Forelimb muscle (tissue), 1 donor: Measurements from ENCODE around the gene KRTAP10-12. TPM values are rescaled to one million over a fixed set of nuclear protein-coding genes. Genes with fewer than 3 reads are reported as not detected.
"Not testable (repeated sequence)": the region's sequence is repeated elsewhere in the genome, so short reads cannot be mapped to it uniquely, and the experiment has no call there.

Source experiments
- DNase-seq: peaks from one replicate; pipeline ENCODE4 v3.0.0-alpha.2; 2013; ENCODE audit warnings: low read depth
- polyA plus RNA-seq: library from polyadenylated mRNA; unstranded; fragments of 120-200 nt; gene quantifications from one replicate; pipeline ENCODE4 v1.2.1, GENCODE V29; 2013; ENCODE audit not compliant: insufficient read length

Gene KRTAP10-12
- polyA plus RNA-seq: not detected

- not testable (repeated sequence) for DNase-seq
These were observed at the start of gene KRTAP10-12 for GRCh38 chr21:44697172-44697810. TSS of gene KRTAP10-12 (plus strand) at chr21:44697172. CDS start at chr21:44697202, 30 bp downstream.

GRCh38 chr21:44647222-44647552 is 49.8 kb upstream of the KRTAP10-12 start:
- DNase-seq: no peak

- DNase-seq: no peak
These were observed 48.2 kb upstream of the KRTAP10-12 start for GRCh38 chr21:44648557-44649311.

DNA sequence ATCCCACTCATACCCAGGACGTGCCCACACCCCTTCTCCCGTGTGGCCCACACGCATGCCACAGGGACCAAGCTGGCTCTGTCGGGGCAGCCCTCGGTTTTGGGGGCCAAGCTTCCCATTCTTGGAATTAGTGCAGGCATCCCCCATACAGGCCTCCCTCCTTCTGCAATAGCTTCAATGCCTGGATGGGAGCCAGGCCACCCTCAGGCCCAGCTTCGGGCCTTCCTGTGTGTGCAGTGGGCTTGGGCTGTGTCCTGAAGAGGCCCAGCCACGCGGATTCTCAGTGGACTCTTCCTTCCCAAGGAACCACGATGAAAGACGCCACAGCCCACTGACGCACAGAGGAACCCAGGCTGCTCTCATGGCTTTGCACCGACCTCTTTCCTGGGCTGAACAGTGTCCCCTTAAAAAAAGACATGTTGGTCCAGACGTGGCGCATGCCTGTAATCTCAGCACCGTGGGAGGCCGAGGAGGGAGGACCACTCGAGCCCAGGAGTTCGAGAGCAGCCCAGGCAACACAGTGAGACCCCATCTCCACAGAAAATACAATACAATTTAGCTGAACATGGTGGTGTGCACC is 47.4 kb upstream of the KRTAP10-12 start:
- DNase-seq: no peak

- no peak for DNase-seq
These were observed 46.6 kb upstream of the KRTAP10-12 start for GRCh38 chr21:44650265-44650972.

DNA sequence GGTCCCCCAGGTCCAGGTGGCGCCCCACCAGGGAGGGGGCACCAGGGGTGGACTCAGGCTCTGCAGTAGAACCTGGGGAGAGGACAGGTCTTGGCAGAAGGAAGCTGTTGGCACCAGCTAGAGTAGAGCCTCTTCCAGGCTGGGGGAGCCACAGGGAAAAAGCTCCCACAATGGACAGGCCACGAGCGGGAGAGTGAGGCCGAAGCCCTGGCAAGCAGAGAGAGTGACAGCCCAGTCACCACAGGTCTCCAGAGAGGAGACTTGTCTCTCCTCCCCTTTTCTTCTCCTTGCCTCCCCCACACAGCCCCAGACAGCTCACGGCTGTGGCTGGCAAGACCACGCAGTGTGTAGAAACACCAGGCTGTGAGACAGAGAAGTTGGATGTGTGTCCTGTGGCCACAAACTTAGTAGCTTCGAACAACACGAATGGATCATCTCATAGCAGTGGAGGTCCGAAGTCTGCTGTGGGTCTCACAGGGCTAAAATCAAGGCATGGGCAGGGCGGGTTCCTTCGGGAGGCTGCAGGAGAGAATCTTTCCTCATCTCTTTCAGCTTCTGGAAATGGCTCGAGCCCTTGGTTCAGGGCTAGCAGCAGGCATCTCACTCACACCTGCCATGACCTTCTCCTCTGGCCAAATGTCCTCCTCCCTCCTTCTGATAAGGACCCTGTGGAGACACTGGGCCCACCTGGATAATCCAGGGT is 45.8 kb upstream of the KRTAP10-12 start:
- DNase-seq: no peak

- DNase-seq: no peak
These were observed 43.8 kb upstream of the KRTAP10-12 start for GRCh38 chr21:44653123-44653522.

DNA sequence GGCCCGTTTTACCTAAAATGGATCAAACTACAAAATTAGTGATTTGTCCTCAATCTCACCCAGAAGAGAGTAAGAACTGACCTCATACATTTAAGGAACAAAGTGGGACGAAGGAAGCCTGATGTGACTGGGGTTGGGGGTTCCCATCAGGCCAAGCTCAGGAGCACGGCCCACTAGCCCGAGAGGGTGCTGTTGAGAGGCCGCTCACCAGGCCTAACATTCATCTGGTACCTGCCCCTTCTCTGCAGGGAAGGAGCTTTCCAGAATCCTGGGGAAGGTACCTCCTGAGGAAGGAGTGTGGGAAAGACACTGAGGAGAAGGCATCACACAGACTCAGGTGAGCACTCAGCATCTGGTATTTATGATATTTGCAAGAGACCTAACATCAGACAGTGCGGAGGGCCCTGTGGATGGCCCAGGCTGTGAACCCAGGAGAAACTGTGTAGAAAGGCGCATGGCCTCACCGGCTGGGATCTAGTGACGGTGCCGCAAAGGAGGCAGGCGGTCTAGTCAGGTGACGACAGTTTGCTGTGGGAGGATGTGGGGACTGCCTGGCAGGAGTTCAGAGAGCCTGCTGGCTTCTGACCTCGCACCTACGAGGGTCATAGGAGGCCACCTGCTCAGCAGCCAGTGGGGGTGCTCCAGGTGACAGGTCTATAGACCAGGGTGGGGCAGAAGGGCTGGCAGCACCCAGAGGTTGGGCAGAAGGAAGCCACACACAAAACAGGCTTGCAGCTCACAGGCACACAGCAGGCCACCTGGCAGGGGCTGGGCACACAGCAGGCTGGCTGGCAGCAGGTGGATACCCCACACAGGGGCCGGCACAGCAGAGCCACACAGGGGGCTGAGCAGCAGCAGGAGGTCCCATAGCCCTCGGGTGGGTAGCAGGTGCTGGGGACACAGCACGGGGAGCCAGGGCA is 43.1 kb upstream of the KRTAP10-12 start:
- no peak for DNase-seq

- DNase-seq: no peak
These were observed 42.3 kb upstream of the KRTAP10-12 start, which contains the start of gene KRTAP12-4 for GRCh38 chr21:44654576-44655175. TSS of gene KRTAP12-4 (minus strand) at chr21:44654659. CDS start at chr21:44654614, 45 bp downstream.

DNA sequence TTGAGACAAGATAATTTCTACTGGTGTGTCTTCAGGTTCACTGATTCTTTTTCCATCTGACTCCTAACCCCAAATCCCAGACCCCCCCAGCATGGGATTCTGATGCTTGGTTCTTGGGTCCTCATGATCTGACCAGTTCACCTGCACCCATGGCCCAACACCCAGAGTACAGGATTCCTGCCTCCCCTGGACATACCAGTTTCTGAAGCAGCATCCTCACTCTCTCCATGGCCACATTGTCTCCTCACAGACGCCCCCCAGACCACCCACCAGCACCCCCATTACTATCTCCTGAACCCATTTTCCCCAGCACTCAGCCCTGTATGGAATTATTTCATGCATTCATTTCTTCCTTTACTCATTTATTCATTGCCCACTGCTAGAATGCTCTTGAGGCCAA is 40.1 kb upstream of the KRTAP10-12 start:
- DNase-seq: no peak

DNA sequence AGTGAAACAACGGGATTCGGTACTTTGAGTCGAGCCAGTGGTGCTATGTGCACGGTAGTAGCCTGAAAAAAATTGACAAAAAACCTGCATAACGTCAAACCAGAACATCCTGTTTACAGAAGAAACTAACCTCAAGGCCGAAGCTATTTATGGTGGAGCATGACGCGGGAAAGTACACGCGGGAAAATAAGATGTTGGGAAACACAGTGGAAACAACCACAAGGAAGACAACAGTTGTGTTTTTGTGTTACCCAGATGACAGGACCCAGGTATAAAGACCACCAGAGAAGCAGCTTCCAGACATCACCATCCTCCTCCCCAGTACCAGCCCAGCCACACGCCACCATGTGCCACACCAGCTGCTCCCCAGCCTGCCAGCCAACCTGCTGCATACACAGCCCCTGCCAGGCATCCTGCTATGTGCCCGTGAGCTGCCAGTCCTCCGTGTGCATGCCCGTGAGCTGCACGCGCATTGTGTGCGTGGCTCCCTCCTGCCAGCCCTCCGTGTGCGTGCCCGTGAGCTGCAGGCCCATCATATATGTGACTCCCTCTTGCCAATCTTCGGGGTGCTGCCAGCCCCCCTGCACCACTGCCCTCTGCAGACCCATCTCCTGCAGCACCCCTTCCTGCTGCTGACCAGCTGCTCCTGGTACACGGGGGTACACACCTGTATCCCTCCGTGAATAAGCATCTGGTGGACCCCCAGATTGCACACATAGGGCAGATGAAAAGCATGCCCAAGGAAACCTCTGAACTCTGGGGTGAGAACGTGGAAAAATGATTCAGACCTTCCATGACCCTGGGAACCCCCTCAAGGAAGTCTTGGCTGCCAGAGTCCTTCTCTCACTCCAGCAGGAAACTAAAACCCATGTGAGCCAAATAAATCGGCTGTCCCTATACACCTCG is 39.1 kb upstream of the KRTAP10-12 start, which contains the start of gene KRTAP12-3:
KRTAP12-3 (plus strand) TSS at position 298 of the 906 bp plus-strand sequence; CDS start at position 346, 48 bp downstream.
- no peak for DNase-seq

DNA sequence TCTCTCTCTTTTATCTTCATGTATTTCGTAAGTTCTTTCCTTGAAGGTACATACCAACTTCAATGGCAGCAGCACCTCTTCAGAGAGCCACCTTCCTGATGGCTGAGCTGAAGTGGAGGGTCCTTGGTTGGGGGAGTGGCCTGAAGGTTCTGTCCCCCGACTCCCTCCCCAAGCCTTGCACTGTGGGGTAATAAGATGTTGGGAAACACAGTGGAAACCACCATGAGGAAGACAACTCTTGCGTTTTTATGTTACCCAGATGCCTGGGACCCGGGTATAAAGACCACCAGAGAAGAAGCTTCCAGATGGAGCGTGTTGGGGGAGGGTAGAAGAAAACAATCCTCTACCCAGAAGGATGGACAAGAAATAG is 38.4 kb upstream of the KRTAP10-12 start:
- DNase-seq: no peak

DNA sequence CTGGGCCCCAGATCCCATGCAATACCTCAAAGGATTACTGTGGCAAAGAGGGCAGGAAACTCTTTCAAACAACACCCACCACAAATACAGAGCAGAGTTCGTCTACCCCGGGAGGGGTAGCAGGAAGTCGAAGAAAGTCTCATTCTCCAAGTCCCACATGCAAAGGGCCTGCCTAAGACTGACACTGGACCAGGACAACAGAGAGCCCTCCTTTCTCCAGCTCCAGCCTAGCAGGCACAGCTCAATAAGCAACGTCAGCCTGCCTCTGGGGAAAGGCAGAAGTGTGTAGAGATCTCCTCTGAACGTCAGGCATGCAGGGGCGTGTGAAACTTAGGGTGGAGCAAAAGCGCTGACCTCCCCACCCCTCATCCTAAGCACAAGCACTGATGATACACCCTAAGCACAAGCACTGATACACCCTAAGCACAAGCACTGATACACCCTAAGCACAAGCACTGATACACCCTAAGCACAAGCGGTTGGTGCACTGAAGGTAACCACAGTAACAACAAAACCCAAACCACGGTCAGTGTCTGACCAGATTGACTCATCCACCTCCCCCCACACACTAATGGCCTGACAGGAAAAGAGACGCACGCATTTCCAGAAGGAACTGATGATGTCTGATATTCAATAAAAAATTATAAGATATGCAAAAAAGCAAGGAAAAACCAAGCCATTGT is 37.9 kb upstream of the KRTAP10-12 start:
- no peak for DNase-seq

GRCh38 chr21:44661567-44661966 is 35.4 kb upstream of the KRTAP10-12 start:
- DNase-seq: not testable (repeated sequence)

GRCh38 chr21:44664691-44665090 is 32.3 kb upstream of the KRTAP10-12 start:
- DNase-seq: no peak

DNA sequence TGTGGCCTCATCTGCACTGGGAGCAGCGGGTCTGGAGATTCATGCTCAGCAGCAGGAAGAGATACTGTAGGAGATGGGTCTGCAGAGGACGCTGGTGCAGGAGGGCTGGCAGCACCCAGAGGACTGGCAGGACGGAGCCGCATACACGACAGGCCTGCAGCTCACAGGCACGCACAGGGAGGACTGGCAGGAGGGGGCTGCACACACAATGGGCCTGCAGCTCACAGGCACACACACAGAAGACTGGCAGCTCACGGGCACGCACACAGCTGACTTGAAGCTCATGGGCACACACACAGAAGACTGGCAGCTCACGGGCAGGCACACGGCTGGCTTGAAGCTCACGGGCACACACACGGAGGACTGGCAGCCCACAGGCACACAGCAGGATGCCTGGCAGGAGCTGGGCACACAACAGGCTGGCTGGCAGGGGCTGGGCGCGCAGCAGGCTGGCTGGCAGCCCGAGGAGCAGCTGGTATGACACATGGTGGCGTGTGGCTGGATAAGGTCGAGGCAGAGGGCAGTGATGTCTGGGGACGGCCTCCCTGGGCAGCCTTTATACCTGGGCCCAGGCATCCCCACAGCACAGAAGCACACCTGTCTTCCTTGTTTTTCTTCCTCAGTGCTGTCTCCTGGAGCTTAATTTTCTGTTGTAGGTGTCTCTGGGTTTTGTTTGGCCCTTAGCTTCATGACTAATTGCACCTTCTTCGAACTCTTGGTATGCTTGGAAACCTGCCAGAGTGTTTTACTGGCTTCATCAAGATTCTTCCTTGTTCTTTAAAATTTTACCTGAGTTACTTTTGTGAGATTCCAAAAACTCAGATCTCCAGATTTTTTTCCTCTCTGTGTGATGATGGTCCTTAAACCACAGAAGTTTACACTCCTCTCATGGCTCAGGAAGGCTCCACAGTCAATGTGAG is 30.3 kb upstream of the KRTAP10-12 start, which contains the start of gene KRTAP12-2:
KRTAP12-2 (minus strand) TSS at position 527 of the 920 bp plus-strand sequence; CDS start at position 486, 41 bp downstream.
- DNase-seq: no peak

GRCh38 chr21:44667612-44668011 is 29.4 kb upstream of the KRTAP10-12 start:
- no peak for DNase-seq
